HG02588 (cell line): ENCODE measurements around the gene SPATS2.

ENCODE experiments used
- ATAC-seq: cut with Tn5 transposase; IDR thresholded peaks from one replicate; pipeline ENCODE4 v1.9.1; 2021; ENCODE audit warnings: mild to moderate bottlenecking, moderate library complexity; ENCODE audit not compliant: unreplicated experiment

SPATS2 gene

DNA sequence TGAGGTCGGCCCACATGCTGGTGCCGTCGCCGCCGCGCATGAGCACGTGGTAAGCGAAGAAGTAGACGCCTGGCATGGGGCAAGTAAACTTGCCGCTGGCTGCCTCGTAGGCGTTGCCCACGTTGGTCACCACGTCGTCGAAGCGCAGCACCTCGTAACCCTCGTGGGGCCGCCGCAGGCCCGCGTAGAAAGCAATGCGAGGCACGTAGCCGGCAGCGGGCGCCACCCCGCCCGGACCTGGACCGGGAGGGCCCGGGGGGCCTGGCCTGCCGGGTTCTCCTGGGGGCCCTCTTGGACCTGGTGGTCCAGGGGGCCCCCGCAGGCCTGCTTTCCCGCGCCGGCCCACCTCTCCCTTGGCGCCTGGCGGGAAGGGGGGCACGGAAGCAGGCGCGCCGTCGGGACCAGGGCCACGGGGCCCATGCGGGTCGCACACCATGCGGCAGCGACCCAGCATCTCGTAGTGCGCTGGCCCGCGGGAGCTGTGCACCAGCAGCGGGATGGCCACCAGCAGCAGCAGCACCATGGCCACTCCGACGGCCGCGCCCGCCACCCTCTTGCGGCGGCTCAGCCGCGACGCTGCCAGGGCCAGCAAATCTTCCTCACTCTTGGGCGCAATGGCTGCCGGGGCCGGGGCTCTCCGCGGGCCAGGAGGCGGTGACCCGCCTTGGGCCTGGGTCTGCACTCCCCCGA lies 31.2 kb upstream of the SPATS2 start:
- ATAC-seq, result no peak

DNA sequence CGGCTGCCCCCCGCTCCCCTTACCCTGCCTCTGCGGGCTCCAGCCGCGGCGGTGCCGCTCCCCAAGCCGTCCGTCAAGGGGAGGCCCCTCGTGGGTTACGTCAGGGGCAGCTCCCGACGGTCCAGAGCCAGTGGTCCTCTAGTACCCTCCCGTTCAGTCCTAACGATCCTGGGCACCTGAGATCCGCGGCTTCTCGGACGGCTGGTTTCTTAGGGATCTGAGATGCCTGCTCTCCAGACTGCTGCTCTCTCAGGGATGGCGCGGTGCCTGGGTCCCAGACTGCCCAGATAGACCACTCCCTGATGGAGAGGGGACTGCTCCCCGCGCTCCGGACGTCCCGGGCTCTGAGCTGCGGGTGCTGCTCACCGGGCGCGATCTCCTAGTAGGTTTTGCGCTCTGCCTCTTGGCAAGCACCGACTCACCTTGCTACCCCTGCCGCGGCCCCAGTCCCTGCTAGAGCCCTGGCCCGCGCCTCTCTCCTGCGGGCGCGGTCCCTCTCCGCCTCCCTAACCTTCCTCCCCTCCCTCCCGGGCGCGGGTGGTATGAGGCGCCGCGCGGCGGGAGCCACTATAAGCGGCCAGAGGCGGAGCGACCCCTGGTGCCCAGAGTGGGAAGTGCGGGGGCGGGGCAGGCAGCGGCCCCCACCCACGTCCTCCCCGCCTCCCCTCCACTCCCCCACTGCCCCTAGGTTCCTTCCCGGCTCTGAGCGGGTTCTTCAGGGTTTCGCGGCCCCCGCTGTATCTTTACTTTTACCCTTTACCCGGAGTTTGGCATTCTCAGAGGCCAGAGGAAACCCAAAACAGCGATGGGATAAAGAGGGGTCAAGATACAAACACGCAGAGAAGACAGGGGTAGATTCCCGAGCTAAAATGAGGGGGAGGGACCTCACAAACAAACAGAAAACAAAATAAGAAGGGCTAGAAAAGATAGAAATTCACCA lies 30.3 kb upstream of the SPATS2 start, which contains the start of gene C1QL4:
TSS of gene C1QL4 (minus strand) at position 544 of the 940 bp plus-strand sequence. CDS start 711 bp downstream, outside the sequence.
- no peak for ATAC-seq

DNA sequence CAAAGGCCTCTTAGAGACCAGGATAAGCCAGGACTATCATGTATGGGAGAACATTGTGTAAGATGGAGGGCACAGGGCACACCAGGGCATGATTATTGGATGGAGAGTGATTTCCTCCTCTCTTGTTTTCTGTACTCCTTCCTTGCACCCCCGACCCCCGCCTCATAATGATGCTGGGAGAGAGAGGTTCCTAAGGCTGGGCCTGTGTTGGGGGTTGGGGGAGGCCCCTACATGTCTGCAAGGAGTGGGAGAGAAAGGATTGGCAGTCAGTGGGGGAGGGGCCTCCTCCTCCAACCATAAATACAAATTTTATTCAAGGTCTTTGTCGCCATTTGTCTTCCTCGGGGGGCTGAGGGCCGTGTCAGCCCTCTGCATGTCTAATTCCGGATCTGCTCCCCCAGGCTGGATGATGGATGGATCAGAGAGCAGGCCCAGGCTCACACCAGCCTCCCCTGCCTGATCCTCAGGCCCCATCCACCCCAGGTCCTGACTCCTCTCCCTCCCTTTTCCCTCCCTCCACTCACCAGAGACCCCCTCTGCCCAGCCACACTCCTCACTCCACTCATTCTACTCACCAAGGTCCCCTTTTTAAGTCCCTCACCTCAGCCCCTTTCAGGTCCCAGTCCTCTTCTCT lies 28.3 kb upstream of the SPATS2 start:
- ATAC-seq, result no peak

DNA sequence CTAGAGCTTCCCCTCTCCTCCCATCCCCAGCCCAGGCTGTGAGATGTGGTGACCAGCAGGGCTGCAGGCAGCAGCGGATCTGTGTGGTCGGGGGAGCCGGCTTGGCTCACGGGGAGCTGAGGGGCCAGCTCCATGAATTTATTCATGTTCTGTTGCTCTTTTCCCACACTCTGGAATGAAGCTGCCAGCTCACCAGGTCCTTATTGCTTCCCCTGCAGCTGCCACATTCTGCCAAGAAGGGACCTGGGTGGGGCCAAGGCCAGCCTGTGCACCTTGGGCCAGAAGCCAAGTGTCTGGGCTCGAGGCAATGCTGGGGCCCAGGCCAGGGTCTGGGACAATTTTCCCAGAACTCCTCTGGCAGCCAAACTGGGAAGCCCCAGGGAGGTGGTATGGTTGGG lies 27.8 kb upstream of the SPATS2 start:
- no peak for ATAC-seq

DNA sequence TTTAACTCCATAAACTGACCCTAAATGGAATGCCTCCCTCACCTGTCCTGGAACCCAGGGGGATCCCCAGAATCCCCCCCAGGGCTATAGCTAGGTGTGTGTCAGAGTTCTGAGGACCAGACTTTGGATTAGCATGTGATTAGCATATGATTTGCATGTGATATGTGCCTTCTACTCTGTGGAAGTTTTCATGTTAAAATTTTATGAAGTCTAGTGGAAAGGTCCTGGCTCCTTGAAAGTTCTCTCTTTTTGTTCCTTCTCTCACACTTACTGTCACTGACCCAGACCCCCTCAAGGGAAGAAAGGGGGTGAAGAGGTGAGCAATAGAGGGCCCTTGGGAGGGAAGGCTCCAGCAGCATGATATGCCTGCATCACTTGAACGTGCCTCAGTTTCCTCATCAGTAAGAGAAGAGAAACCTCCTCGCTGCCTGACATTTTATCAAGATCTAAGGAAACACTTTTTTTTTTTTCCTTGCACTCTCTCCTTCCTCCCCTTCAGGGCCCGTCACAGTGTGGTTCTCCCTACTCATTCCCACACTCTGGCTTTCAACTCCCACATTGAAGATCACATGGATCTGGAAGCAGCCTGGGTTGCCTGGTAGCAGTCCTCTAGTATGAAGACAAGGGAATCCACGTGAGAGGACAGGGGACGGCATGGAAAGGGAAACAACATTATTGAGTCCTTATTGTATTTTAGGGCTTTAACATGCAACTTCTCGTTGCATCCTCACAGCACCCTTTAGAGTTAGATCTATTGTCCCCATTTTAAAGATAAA lies 27.0 kb upstream of the SPATS2 start:
- ATAC-seq, result no peak

DNA sequence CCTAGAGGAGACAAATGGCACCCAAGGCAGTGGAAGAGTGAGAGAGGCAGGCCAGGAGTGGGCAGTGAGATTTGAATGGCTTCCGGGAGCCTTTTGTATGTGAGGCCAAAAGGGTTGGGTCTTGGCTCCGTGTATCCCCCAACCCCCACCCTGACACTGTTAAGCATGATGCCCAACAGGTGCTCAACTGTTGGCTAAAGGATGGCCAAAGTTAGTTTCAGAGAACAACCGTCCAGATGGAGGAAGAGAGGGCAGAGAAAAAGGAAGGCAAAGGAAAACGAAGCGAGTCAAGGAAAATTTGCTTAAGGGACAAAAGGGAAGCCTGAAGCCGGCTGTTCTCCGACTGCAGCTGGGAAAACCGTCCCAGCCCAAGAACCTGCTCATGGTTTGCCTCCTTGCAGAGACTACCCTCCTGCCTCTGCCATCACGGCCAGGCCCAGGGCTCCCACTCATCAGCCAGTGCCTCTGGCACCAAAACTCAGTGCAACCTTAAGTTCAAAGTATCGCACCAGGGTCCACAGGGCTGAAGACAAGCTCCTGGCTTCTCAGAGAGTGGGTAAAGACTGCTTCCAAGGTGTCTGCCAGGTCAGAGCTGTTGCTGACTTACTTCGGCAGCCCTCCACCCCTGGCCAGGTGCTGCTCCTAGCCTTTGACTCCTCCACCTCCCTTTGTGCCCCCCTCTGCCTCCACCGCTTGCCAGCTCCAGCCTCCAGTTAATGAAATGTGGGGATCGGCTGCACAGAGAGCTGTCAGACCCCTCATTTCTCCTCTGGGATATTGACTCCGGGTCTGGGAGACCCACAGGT lies 26.1 kb upstream of the SPATS2 start:
- no peak for ATAC-seq

DNA sequence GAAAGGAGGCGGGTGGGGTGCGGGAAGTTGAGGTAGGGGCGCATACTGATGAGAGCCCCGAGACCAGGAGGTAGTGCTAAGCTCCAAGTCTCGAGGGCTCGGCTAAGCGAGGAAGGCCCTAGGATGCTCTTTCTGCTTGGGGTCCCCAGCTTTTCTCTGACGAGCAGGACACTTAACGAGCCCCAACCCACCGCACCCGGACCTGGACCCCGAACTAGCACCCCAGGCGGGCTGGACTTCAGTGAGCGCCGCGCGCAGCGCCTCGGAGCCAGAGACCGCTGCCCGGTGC lies 25.5 kb upstream of the SPATS2 start:
- no peak for ATAC-seq

DNA sequence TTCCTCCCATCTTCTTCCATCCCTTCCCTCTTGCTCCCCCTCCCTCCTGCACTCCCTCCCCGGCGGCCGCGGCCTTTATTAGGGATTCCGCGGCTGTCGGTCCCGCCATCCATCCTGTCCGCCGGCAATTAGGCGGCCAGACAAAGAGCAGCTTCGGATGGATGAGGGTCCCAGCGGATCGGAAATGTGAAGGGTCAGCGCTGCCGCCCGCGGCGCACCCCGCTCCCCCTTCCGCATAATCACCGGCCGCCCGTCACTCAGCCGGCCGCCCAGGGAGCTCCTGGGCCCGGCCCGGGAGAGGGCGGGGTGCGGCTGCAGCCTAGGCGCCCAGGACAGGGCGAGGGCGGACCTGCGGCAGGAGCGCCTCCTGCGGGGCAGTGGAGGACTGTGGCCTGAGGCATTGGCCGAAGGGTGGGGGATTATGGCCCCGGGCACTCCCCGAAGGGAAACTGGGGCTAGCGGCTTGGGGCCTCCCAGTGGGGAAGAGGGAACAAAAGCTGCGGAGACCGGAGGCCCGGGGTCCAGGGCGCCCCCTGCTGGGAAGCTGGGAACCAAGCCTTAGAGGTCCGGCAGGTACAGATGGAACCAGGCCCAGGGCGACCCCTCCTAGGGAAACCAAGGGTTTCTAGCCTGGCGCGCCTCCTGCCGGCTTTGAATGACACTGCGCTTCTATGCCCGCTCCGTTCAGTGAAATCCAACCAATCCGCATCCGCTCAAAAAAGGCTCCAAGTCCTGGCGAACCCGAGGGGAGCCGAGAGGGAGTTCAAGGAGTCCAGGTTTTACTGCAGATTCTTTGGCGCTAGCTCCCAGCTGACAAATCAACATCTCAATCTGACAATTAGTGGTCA lies 25.0 kb upstream of the SPATS2 start:
- ATAC-seq, result peak; percentile 69

DNA sequence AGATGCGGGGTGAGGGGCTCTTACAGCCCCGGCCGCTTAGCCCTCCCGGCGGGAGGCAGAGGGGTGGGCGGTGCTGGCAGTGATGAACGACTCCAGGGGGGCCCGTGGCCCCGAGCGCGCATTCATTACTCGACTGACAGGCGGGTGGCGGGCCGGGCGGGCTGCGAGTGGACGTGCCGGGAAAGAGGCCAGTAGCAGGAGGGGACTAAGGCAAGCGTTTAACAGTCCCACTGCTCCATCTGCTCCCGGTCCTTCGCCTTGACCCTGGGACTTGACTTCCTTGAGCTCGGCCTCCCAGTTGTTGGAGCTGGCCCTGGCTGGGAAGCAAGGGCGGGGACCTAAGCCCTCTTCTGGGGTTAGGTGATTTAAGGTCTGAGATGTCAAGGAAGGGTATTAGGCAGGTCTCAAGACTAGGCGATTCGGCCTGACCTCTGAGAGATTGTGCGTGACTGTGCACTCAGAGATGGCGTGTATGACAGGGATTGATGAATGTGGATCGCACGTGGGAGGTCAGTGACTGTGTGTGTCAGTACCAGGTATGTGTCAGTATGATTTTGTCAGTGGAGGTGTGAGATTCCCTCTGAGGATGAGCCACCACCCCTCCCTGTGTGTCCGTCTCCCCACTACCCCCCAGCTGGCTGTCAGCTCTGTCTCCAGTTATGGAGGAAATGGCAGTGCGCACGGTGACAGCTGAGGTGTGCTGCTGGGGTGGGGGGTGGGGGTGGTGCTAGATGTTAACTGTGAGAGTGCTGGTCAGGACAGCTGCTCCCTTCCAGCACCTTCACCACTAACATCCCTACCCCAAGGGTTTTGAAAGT lies 24.1 kb upstream of the SPATS2 start:
- ATAC-seq, result no peak

DNA sequence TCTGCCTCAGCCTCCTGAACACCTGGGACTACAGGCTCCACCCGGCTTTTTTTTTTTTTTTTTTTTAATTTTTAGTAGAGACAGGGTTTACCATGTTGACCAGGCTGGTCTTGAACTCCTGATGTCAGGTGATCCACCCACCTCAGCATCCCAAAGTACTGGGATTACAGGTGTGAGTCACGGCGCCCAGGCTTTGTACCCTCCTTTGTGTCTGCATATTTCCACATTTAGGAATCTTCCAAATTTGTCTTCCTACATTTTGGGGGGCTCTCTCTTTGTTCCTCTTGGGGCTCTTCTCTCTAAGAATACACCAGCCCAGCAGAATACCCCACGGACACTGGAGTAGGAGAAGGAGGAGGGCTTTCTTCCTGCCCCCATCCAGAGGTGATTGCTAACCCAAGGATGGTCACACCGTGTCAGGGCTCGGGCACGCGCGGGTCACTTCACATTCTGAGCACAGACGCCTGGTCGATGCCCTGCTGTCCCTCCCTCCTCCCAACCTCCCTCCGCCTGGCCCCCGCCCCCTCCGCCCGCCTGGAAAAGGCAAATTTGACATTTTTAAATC lies 22.7 kb upstream of the SPATS2 start:
- ATAC-seq, result no peak

DNA sequence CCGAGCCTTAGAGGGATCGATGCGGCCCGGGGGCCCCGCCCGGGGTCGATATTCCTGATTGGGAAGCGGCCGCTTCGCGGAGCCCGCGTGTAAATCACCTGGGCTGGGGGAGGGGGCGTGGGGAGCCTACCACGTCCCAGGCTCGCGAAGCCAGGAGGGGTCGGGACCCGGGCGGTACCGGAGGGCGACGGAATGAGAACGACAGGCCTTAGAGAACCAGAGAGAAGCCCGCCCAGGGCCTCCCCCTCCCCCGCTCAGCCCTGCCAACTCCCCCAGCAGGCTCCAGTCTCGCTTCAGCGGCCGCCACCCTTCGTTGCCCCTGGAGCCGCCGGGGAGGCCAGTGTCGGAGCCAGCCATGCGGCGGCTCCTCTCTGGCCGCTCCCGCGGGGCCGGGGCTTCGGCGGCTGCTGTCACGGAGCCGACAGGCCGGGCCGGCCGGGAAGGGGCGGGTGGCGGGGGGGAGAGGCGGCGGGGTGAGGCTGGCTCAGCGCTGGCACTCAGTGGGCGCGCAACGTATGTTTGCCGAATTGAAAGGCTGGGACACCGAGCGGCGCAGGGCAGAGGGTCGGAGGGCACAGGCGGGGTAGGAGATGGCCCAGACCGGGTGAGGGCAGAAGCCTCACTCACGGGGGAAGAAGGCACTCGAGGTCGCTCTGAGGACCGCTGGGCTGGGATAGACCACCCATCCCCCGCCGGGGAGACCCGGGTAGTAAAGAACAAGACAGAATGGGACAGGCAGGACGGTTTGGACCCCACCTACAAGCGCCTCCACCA lies 22.0 kb upstream of the SPATS2 start:
- no peak for ATAC-seq

DNA sequence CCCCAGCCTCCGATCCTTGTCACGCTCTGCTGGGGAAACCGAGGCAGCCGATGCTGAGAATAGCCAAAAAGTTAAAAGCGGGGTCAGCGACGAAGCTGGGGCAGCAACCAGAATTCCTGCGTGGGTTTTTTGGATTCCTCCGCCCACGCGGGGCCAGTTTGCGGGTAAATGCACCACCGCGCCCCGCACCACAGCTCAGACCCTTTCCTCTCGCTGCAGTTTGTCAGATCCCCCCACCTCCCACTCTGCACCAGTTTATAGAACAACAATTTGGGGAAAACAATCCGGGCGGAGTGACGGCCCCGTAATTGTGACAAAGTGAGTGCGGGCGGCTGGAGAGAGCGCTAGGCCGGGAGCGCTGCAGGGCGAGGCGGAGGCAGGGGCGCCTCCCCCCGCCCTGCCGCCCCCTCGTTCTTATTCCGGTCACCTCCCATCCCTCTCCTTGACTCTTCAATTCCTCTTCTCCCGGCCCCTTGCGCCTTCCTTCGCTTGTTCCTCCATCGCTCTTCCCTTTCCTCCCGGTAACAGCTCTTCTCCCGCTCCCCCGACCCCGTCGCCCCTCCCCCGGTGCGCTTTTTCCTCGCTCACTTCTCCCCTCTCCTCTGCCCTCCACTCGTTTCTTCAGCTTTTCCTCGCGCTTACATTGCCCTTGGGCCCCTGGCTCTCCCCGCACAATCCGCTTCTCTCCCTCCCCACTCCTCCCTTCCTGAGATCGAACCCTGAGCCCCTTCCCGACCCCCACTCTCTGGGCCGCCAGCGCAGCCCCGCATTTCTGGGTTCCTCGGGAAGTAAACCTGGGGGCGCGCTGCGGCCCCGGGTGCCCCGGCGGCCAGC lies 21.2 kb upstream of the SPATS2 start:
- no peak for ATAC-seq

DNA sequence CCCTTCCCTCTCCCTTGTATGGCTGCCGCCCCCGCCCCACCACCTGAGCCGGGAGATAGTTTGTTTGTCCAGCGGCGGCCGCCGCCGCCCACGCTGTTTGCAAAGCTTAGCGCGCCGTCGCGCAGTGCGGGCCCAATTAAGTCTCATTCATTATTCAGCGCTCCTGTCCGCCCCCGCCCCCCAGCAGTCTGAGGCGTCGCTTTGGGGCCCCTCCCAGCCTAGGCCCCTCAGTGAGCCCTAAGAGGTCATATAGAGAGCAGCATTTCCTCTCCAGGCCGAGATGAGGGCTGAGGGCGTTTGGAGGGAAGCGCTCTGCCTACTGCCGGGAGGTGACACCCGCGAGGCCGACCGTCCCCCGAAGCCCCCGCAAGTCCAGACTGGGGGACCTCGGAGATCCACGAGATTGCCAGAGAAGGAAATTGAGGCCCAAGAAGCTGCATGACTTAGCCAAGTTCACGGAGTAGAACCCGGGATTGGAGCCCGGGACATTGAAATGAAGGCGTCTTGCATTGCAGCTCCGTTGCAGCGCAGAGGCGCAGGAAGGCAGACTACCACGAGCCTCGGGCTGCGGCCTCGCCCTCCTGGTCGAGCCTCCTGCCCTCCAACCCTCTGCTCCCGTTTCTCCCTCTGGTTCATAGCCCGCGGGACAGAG lies 20.5 kb upstream of the SPATS2 start, which contains the start of gene DNAJC22:
TSS of gene DNAJC22 (plus strand) at position 230 of the 652 bp plus-strand sequence. CDS start 1,985 bp downstream, outside the sequence.
- ATAC-seq, result no peak

DNA sequence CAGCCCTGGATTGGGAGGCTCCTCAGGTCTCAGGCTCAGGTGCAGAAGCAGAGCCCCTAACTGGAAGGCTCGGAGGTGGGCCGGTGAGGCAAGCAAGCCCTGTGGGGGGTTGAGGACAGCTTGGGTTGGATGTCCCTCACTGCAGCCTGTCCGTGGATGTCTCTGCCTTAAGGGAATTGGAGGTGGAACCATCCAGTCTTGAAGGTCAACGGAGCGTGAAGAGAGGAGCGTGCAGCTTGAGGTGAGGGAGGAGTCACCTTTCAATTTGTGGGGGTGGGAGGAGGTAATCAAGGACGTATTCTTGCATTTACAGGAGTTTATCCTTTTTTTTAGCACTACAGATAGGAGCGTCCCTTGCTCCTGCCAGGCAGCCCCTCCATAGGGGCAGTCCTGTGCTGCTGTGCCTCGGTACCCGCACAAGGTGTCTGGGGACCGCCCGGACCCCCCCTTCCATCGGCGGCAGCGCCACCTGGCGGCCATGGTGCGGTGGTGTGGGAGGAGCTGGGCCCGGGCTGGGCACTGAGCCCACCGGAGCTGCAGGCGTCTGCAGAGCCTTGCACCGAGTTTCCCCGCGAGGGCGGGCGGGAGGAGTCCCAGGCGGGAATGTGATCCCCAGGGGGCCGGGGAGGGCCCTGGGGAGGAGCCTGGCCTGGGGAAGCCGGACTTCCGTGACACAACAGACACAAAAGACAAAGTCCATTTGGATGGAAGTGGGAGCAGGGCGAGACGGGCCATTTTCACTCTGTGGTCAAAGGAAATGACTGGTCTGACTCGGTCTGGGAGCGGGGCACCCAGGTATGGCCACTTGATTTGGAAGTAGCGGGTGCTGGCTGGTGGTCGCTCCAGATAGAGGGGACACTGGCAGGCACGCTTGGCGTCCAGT lies 19.7 kb upstream of the SPATS2 start:
- no peak for ATAC-seq

DNA sequence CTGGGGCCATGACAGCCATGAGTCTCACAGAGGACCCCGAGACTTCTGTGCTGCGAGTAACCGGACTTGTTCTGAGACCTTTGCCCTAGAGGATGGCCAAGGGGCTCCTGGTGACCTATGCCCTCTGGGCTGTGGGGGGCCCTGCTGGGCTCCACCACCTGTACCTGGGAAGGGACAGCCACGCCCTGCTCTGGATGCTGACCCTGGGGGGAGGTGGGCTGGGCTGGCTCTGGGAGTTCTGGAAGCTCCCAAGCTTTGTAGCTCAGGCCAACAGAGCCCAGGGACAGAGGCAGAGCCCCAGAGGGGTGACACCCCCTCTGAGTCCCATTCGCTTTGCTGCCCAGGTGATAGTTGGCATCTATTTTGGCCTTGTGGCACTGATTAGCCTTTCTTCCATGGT lies 18.5 kb upstream of the SPATS2 start:
- ATAC-seq, result no peak
